ENCODE data around the gene CFAP97D2.

Gene CFAP97D2

DNA sequence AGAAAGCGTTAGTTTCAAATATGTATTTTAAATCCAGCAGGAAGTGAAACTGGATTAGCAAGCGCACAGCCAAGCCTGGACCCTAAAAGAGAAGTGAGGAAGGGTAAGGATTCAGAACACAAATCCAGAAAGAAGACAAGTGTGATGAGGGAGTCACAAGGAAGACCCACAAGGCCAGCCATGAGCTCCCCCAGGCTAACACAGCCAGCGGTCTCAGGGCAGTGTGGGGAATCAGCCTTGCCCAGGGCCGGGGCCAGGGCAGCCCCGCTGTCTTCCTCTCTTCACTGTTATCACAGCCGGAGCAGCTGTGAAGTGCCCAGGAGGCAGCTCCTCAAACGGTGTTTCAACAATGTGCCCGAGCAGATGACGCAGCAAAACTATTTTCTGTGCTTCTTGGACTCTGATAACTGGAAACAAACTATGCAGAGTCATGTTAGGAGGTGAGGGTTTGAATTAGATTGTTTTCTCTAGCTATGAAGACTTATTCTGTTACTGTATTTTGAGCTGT is 43.5 kb downstream of the CFAP97D2 start:
- no peak for TF ChIP-seq POLR2A (IDR thresholded peaks at IDR 0.05; ENCODE audit: low read depth, low read length)
- FAIRE-seq (no peak), DNase-seq (ENCODE audit: insufficient read length, low spot score) (no peak)

DNA sequence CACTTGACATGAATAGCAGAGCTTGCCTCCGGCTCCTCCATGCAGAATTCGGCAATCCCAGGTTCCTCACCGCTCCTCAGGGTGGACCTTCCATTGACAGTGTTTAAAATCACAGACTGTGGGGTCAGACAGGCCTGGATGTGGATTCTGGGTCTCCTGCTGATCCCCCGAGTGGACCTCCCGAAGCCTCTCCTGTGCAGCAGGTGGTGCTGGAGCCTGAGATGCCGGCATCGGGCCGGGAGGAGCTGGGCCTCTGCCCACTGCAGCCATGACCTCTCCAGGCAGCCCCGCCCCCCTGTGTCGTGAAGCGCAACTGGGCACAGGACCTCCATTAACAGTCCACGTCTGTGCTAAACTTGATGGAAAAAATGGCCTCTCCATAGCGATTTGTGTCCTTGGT is 45.1 kb downstream of the CFAP97D2 start:
- FAIRE-seq (no peak), DNase-seq (ENCODE audit: insufficient read length, low spot score) (no peak)
- TF ChIP-seq POLR2A (IDR thresholded peaks at IDR 0.05; ENCODE audit: low read depth, low read length), result no peak

DNA sequence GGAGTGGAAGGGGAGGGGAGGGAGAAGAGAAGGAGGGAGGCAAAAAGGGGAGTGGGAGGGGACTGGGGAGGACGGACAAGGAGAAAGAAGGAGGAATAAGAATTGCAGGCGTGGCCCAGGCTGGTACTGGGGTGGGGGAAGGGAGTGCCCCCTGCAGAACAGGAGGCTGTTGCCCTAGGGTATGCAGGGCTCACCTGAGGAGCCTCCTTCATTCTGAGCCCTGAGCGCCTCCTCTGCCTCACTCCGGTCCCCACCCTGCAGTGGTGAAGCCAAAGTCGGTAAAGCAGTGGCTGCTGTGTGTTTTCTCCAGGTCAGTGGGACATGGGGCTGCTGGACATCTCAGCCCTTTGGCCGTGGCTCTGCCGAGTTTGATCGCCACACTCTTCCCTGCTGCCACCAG is 46.6 kb downstream of the CFAP97D2 start:
- no peak for TF ChIP-seq POLR2A (IDR thresholded peaks at IDR 0.05; ENCODE audit: low read depth, low read length)
- no peak for DNase-seq (ENCODE audit: insufficient read length, low spot score)
- no peak for FAIRE-seq

DNA sequence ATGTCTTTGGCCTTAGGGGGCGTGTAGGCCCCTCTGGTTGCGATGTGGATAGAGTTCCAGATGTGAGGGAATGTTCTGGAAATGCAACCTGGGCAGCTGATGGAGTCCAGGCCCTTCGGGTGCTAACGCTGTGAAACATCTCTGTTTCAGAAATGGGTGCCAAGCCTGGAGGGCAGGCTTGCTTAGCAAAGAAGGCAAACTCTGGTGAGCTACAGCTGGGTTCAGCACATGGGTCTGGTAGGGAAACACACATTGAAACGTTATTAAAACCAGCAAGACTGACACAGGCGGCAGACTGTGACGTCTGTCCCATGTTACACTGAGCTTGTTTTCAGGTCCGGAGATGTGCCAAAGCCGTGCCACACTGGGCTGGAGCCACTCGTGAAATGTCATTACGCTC is 47.0 kb downstream of the CFAP97D2 start:
- TF ChIP-seq POLR2A (IDR thresholded peaks at IDR 0.05; ENCODE audit: low read depth, low read length), result no peak
- FAIRE-seq, result no peak
- no peak for DNase-seq (ENCODE audit: insufficient read length, low spot score)

DNA sequence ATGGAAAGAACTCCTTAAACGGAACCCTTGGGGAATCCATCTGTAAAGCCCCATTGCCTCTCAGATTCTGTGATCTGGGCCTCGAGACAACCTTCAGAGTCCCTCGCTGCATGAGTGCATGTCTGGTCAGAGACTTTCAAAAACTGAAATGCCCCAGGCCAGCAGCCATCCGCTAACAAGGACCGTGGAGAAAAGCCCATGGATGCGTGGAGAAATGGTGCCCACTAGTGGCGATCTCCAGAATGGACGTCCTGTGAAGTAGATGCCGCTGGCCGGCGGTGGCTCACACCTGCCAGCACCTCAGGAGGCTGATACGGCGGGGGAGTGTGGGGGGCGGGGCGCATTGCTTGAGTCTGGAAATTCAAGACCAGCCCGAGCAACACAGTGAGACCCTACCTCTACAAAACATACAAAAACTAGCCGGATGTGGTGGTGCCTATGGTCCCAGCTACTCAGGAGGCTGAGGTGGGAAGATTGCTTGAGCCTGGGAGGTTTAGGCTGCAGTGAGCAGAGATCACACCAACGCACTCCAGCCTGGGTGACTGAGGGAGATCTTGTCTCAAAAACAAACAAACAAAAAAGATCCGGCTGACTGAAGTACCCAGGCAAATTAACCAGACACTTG is 47.8 kb downstream of the CFAP97D2 start:
- FAIRE-seq, result peak; percentile 93
- no peak for TF ChIP-seq POLR2A (IDR thresholded peaks at IDR 0.05; ENCODE audit: low read depth, low read length)
- DNase-seq (ENCODE audit: insufficient read length, low spot score), result peak; percentile 91

DNA sequence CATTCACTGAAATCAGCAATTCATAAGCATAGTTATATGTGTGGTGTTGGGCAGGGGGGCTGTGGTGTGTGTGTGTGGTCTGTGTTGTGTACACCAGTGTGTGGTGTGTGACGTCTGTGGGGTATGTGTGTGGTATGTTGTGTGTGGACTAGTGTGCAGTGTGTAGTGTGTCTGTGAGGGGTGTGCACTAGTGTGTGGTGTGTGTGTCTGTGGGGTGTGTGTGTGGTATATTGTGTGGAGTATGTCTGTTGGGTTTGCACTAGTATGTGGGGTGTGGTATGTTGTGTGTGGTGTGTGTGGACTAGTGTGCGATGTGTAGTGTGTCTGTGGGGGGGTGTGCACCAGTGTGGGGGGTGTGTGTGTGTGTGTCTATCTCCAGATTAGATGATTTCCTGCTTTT is 48.5 kb downstream of the CFAP97D2 start:
- TF ChIP-seq POLR2A (IDR thresholded peaks at IDR 0.05; ENCODE audit: low read depth, low read length), result no peak
- FAIRE-seq (no peak), DNase-seq (ENCODE audit: insufficient read length, low spot score) (no peak)

DNA sequence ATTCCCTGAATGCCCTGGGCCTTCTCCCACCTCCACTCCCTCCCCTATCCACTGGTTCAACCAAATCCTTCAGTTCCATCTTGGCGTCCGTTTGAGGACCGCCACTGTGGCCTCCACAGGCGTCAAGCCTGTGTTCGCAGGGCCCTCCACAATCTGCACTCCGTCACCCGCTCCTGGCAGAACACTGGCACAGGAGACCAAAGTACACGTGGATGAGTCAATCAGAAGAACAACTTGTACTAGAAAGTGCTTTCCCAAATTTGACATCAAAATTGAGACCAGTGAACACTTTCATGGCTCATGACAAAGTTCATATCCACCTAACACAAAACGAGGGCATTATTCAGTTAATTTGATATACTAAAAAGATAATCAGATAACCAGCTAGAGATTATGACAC is 49.1 kb downstream of the CFAP97D2 start:
- DNase-seq (ENCODE audit: insufficient read length, low spot score) (no peak), FAIRE-seq (no peak)
- no peak for TF ChIP-seq POLR2A (IDR thresholded peaks at IDR 0.05; ENCODE audit: low read depth, low read length)

DNA sequence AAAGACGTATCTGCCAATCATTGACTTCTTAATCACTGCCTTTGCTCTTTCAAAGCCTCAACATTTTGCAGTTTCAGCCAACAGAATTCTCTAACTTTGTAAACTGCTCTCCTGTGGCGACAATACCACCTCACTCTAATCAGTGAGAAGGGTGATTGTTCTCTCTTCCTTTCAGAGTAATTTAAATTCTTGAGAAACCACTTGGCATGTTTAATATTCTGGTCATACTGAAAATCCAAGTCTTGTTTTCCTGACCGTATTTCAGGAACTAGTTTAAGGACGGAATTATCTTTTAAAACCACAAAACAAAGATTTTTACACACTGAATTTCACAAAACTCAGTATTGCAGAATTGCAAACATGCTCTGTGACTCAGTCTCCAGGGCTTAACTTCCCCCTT is 50.4 kb downstream of the CFAP97D2 start:
- DNase-seq (ENCODE audit: insufficient read length, low spot score), result no peak
- no peak for FAIRE-seq

DNA sequence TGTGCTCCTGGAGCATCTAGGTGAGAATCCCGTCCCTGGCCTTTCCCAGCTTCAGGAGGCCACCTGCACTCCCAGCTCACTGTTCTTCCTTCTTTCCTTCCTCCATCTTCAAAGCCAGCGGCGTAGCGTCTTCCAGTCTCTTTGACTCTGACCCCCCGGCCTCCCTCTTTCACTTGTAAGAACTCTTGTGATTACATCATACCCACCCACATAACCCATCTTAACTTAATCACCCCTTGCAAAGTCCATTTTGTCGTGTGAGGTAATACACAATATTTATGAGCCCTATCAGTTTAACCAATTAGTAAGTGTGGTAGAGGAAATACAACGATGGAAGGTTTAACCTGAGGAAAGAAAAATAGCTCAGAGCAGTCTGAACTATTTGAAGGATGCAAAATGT is 51.1 kb downstream of the CFAP97D2 start:
- FAIRE-seq (no peak), DNase-seq (ENCODE audit: insufficient read length, low spot score) (no peak)
- no peak for TF ChIP-seq POLR2A (IDR thresholded peaks at IDR 0.05; ENCODE audit: low read depth, low read length)

More for the DNA sequence above, 50.4 kb downstream of the CFAP97D2 start:
- TF ChIP-seq POLR2A (IDR thresholded peaks at IDR 0.05; ENCODE audit: low read depth, low read length), result no peak

DNA sequence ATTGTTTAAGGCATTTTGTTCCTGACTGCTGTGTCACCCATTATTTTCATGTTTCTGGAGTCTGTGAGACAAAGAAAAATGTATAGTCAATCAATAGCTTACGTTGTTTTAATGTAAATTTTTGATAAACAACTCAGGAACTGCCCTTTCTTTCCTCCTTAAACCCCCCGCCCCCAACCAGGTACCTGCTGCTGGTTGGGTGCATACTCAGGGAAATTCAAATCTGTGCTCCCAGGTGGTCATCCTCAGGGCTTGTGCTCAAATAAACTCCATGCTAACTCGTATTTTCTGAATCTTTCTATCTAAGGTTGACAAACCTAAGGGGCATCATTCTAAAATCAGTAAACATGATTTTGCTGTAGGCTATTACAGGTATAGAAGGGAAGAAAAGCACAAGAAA is 51.5 kb downstream of the CFAP97D2 start:
- DNase-seq (ENCODE audit: insufficient read length, low spot score) (no peak), FAIRE-seq (no peak)
- TF ChIP-seq POLR2A (IDR thresholded peaks at IDR 0.05; ENCODE audit: low read depth, low read length), result no peak

DNA sequence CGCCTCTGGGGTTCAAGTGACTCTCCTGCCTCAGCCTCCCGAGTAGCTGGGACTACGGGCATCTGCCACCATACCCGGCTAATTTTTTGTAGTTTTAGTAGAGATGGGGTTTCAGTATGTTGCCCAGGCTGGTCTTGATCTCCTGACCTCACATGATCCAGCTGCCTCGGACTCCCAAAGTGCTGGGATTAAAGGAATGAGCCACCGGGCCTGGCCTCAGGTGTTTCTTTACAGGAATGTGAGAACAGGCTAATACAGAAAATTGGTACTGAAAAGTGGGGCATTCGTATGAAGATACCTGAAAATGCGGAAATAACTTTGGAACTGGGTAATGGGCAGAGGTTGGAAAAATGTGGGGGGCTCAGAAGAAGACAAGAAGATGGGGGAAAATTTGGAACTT is 52.8 kb downstream of the CFAP97D2 start:
- FAIRE-seq, result no peak
- no peak for DNase-seq (ENCODE audit: insufficient read length, low spot score)
- TF ChIP-seq POLR2A (IDR thresholded peaks at IDR 0.05; ENCODE audit: low read depth, low read length), result no peak

DNA sequence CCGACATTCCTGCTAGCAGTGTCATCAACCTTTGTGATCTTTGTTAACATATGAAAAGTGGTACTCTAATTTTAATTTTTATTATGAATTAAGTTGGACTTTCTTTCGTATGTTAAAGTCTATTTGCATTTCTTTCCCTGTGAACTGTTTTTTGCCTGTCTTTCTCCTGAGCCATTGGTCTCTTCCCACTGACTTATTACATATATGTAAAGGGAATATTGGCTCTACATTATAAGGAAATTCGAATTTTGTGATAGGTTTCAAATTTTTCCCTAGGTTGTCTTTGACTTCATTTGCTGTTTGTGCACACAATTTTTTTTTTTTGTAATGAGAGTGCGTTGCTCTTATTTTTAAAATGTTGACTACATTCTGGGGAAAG is 55.2 kb downstream of the CFAP97D2 start:
- no peak for DNase-seq (ENCODE audit: insufficient read length, low spot score)
- no peak for TF ChIP-seq POLR2A (IDR thresholded peaks at IDR 0.05; ENCODE audit: low read depth, low read length)
- FAIRE-seq, result no peak

DNA sequence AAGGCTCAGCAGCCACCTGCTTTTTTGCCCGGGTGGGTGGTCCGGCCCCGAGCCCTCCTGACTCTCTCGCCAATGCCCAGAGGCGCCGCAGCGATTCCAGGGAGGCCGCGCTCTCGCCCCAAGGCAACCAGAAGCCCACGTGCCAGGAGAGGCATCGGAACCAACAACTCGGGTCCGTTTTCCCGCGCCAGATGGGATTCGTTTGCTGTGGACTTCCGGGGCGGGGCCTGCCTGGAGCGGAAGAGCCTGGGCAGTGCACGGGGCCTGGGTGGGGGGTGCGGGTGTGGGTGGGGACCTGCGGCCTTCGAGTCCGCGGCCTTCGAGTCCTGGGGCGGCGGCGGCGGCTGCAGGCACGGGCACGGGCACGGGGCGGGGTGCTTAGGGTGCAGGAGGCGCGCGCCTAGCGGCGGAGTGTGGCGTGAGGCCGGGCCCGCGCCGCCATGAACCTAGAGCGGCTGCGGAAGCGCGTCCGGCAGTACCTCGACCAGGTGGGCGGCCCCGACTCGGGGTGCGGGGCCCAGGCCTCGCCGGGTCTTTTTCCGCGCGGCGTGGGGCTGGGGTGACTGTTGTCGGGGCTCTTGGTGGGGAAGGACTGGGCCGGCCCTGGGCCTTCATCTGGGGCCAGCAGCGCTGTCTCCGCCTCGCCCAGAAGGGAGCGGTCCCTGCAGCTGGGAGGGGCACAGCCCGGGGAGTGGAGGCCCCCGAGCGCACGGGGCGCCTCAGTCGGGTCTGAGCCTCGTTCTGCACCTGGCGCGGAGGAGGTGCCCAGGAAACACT is 55.8 kb downstream of the CFAP97D2 start, which contains the start of gene CDC16:
Gene CDC16, plus strand, starts transcription at position 253 of the 777 bp plus-strand sequence. Its CDS starts 188 bp downstream, at position 441.
- peak; percentile 98 for DNase-seq (ENCODE audit: insufficient read length, low spot score)
- TF ChIP-seq POLR2A (IDR thresholded peaks at IDR 0.05; ENCODE audit: low read depth, low read length), result peak; percentile 40
- FAIRE-seq, result no peak

DNA sequence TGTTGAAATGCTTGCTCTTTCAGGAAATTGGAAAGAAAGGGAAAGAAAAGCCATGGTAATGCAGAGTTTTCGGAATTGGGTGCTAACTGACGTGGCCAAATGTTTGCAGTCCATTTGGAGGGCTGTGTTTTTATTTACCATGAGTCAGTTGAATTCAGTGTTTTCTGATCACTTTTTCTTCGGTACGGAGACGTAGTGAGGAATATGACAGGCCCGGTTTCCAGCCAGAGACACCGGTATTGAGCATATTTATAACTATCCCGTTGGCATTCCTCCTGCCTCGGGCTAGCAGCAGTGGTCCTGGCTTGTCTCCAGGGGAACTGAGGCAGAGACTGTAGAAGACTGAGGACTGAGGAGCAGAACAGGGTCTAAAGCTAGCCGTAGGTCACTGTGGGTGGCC is 56.6 kb downstream of the CFAP97D2 start:
- DNase-seq (ENCODE audit: insufficient read length, low spot score) (no peak), FAIRE-seq (peak; percentile 43)
- no peak for TF ChIP-seq POLR2A (IDR thresholded peaks at IDR 0.05; ENCODE audit: low read depth, low read length)

DNA sequence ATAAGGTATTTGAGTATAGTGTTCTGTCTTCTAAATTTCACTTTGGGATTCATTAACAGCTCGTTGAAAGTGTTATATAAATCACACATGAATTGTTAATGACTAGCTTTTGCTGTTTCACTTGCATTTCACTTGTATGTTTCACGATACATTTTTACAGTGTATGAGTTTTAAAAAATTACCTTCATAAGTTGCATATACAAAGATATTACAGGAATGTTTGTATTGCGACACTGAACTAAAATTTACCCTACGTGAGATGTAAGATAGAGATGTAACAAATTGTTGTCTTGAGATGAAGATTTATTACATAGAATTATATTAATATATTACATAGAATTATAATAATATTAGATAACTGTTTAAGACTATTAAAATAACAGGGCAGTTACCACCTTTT is 57.2 kb downstream of the CFAP97D2 start:
- no peak for DNase-seq (ENCODE audit: insufficient read length, low spot score)
- no peak for FAIRE-seq
- TF ChIP-seq POLR2A (IDR thresholded peaks at IDR 0.05; ENCODE audit: low read depth, low read length), result no peak

Measured in H54 (cell line).